ENCODE measurements around the gene CUL1.

The CUL1 gene

DNA sequence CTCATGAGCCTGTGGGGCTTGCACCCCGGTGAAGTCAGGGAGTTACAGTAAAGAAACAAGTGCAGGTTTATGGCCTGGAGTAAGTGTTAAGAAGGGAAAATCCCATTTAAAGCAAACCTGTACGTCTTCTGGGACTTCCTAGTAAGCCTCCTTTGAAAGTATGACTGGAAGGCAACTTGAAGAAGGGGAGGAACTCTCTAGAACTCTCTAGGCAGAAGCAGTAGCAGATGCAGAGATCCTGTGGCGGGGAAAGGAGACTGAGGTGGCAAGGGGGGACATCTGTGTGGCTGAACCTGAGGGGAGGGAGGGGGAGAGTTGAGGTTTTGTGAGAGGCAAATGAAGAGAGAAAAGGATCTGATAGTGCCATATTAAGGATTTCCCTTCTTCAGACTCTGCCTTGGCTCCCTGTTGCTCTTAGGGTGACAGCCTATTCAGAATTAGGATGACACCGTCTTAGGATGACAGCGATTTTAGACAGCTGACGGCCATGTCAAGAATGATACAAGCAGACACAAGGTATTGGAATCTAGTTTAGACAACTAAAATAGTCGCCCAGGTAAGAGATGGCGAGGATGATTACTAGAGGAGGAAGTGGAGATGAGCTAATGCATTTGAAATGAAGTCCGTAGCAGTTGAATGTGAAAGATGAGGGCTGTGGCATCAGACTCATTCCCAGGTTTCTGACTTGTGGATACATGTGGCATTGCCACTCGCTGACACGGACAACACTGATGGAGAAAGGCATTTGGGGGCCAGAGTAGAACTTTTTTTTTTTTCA lies 29.0 kb downstream of the CUL1 start:
- no peak for DNase-seq (ENCODE audit: low read depth)
- TF ChIP-seq, protein P1, sequence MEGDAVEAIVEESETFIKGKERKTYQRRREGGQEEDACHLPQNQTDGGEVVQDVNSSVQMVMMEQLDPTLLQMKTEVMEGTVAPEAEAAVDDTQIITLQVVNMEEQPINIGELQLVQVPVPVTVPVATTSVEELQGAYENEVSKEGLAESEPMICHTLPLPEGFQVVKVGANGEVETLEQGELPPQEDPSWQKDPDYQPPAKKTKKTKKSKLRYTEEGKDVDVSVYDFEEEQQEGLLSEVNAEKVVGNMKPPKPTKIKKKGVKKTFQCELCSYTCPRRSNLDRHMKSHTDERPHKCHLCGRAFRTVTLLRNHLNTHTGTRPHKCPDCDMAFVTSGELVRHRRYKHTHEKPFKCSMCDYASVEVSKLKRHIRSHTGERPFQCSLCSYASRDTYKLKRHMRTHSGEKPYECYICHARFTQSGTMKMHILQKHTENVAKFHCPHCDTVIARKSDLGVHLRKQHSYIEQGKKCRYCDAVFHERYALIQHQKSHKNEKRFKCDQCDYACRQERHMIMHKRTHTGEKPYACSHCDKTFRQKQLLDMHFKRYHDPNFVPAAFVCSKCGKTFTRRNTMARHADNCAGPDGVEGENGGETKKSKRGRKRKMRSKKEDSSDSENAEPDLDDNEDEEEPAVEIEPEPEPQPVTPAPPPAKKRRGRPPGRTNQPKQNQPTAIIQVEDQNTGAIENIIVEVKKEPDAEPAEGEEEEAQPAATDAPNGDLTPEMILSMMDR (IDR thresholded peaks at IDR 0.05; ENCODE audit: control insufficient read depth, insufficient read depth, low read depth, low read length, missing control alignments) = no peak
- no peak overlapping the region for H3K4me3 ChIP-seq (ENCODE audit: control insufficient read depth, low read depth, low read length)

DNA sequence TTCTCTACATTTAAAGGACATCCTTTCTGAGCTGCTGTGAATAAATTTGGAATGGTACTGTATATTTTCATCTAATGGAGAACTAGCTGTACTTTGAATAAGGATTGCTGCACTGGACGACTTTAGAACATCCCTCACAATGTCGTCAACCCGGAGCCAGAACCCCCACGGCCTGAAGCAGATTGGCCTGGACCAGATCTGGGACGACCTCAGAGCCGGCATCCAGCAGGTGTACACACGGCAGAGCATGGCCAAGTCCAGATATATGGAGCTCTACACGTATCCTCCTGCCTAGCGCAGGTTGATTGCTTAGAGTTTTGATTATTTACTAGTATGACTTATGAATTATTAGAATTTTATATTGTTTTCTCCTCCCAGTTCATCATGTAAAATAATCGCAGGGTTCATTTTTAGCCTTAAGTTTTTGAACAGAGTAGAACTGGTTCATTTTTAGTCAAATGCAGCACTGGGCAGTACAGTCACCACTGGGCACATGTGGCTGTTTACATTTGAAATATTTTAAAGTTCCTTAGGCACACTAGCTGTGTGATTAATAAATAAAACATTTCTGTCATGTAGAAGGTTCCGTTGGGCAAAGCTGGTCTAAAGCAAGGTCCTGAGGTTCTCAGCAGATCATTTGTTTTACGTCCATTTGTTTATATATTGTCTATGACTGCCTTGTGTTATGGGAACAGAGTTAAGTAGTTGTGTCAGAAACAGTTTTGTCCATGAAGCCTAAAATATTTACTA lies 31.5 kb downstream of the CUL1 start:
- no peak overlapping the region for H3K4me3 ChIP-seq (ENCODE audit: control insufficient read depth, low read depth, low read length)
- TF ChIP-seq, protein P1 (IDR thresholded peaks at IDR 0.05; ENCODE audit: control insufficient read depth, insufficient read depth, low read depth, low read length, missing control alignments) = no peak
- no peak for DNase-seq (ENCODE audit: low read depth)

DNA sequence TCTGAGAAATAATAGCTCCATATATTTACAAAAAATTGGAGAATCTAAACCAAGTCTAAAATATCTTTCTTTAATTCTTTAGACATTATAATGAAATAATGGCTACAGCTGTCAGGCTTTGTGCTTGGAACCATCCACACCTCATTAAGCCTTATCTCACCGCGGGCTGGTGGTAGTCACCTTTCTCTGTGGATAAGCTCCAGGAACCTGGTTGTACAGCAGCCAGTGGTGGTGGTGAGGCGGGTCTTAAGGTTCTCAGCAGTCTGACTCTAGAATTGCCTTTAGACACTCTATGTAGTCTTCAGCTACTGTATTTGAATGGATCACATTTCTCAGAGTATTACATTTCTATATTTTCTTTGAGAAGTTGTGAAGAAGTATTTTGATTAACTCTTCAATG lies 34.2 kb downstream of the CUL1 start:
- no peak for DNase-seq (ENCODE audit: low read depth)
- TF ChIP-seq, protein P1 (IDR thresholded peaks at IDR 0.05; ENCODE audit: control insufficient read depth, insufficient read depth, low read depth, low read length, missing control alignments) = no peak

DNA sequence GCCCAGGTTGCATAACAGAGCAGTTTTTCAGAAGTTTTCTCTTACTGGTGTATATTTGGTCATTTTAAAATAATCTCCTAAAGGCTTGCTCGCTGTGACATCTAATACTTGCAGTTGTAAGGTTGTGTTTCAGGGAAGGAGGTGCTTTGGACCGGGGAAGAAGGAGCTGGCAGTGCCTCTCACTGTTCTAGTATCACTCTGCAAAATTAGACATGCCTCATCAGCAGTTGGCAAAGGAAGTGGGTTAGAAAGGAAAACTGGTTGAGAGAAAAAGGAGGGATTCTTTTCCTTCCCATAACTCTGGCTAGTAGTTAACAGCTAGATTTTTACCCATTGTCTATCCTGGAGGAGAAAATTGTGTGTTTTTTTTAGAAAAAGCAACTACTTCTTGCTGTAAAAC lies 34.8 kb downstream of the CUL1 start:
- H3K4me3 ChIP-seq (ENCODE audit: control insufficient read depth, low read depth, low read length) = no peak overlapping the region
- DNase-seq (ENCODE audit: low read depth) = no peak
- TF ChIP-seq, protein P1 (IDR thresholded peaks at IDR 0.05; ENCODE audit: control insufficient read depth, insufficient read depth, low read depth, low read length, missing control alignments) = no peak

More for the DNA sequence above, 34.2 kb downstream of the CUL1 start:
- no peak overlapping the region for H3K4me3 ChIP-seq (ENCODE audit: control insufficient read depth, low read depth, low read length)

DNA sequence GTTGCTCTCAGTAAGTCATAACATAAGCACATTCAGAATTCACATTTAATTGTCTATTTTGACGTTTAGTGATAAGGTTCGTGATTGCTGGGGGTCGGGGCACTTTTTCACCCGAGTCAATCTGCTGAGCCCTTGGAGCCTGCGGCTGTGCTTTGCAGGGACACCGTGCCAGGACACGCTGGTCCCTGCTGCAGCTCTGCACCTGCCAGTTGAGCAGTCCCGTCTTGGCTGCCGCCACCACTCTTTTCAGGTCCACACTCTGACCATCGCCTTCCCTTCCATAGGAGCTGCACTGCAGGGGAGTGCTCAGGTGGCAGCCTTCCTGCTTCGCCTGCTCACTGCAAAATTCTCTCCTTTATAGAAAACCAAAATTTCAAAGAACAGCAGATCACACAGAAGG lies 36.4 kb downstream of the CUL1 start:
- no peak overlapping the region for H3K4me3 ChIP-seq (ENCODE audit: control insufficient read depth, low read depth, low read length)
- no peak for DNase-seq (ENCODE audit: low read depth)
- TF ChIP-seq, protein P1 (IDR thresholded peaks at IDR 0.05; ENCODE audit: control insufficient read depth, insufficient read depth, low read depth, low read length, missing control alignments) = no peak

DNA sequence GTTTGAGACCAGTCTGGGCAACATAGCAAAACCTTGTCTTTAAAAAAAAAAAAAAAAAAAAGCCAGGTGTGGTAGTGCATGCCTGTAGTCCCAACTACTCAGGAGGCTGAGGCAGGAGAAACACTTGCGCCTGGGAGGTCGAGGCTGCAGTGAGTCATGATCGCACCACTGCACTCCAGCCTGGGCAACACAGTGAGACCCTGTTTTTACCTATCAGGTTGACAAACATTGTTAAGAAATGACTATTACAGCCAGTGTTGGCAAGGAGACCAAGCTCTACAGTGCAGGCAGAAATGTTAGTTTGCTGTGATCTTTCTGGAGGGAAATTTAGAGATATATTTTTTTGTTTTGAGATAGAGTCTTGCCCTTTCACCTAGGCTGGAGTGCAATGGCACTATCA lies 37.3 kb downstream of the CUL1 start:
- no peak for DNase-seq (ENCODE audit: low read depth)
- TF ChIP-seq, protein P1 (IDR thresholded peaks at IDR 0.05; ENCODE audit: control insufficient read depth, insufficient read depth, low read depth, low read length, missing control alignments) = no peak
- H3K4me3 ChIP-seq (ENCODE audit: control insufficient read depth, low read depth, low read length) = no peak overlapping the region

Measured in AG09309 (cell line).